GM19395 (cell line): ENCODE measurements around the gene ACSL5.
"Not testable (repeated sequence)": the region's sequence is repeated elsewhere in the genome, so short reads cannot be mapped to it uniquely, and the experiment has no call there.

Experiments used
- ATAC-seq: cut with Tn5 transposase; IDR thresholded peaks from one replicate; pipeline ENCODE4 v1.9.1; 2021; ENCODE audit warnings: mild to moderate bottlenecking, moderate library complexity; ENCODE audit not compliant: unreplicated experiment

The ACSL5 gene

GRCh38 chr10:112402917-112403316 lies 29.0 kb downstream of the ACSL5 start:
- ATAC-seq, result no peak

- no peak for ATAC-seq
Measured at GRCh38 chr10:112404617-112405016, 30.7 kb downstream of the ACSL5 start.

DNA sequence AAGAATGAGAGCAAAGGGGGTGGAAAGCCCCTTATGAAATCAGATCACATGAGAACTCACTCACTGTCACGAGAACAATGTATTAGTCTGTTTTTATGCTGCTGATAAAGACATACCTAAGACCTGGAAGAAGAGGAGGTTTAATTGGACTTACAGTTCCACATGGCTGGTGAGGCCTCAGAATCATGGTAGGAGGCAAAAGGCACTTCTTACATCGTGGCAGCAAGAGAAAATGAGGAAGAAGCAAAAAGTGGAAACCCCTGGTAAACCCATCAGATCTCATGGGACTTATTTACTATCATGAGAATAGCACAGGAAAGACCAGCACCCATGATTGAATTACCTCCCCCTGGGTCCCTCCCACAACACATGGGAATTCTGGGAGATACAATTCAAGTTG lies 32.9 kb downstream of the ACSL5 start:
- ATAC-seq, result not testable (repeated sequence)

DNA sequence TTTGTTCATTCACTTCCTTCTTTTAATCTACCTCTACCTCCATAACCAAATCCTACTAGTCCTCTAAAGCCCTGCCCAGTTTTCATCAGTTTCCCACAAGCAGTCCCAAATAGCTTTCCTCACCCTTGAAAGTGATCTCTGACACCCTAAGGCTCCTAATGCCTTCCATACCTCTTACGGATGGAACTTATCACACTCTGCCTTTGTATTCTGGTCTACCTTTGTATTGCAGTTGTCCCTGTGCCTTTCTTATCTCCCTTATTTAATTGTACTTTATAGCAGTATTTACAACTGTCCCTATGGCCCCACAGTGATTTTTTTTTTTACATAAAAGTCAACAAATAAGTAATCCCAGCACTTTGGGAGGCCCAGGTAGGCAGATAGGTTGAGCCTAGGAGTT lies 33.8 kb downstream of the ACSL5 start:
- ATAC-seq, result no peak

- ATAC-seq, result no peak
Measured at GRCh38 chr10:112409299-112409698, 35.4 kb downstream of the ACSL5 start.

DNA sequence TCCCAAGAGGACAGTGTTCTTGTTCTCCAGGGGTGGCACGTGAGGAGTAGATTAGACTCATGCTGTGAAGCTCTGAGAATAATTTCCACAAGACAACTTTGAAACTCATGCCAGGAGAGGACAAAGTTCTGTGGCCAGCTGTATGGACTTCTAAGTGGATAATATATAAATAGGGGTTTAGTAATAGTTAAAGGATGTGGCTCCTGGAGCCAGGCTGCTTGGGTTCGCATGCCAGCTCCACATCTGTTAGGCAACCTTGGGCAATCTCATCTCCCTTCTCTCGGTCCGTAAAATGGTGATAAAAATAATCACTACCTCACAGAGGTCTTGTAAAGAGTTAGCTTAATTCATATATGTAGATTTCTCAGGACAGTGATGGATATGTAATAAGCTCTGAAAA lies 35.8 kb downstream of the ACSL5 start:
- no peak for ATAC-seq

DNA sequence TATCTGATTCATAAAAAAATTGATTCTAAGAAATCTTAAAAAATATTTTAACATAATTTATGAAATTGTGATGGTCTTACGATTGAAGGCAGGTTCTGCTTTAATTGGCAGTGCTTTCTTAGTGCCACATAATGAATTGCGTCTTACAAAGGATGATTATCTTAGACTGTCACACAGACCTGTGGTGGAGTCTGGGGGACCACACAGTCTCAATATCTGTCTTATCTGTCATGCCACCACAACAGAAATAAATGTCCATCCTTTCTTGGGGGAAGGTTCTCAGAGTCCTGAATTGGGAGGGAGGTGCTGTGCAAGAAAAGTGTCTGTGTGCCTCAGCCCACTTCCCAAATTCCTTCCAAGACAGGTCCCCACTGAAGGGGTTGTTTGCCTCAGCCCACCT lies 38.8 kb downstream of the ACSL5 start:
- ATAC-seq, result no peak

GRCh38 chr10:112421731-112422130 lies 47.8 kb downstream of the ACSL5 start:
- ATAC-seq, result no peak

DNA sequence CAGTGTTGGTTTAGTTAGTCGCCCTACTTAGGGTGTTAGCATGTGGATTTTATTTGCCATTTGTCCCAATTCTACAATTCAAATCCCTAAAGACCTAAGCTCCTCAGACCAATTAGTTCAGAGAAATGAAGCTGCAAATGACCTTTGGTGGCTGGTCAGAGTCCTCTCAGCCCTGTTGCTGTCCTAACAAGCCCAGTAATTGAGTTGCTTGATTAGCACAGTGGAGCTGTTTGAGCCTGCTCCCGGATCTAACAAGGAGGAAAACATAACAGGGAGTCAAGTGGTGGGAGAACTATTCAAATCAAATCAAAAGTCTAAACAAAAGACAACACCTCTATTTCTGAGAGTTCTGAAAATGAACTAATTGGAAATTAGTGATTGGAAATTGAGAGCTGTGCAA lies 50.7 kb downstream of the ACSL5 start:
- ATAC-seq, result no peak

DNA sequence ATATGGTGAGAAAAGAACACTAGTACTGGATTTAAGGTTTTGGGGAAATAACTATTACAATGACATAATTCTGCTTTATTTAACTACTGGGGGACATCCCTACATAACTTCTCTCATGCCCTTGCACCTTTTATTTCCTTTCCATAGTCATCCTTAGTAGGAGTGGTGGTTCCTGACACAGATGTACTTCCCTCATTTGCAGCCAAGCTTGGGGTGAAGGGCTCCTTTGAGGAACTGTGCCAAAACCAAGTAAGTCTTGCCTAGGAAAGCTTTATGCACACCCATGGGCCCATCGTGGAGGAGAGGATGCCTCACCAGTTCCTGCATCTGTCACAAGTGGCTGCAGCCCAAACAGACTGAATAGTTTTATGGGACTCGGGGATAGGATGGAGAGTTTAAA lies 52.2 kb downstream of the ACSL5 start:
- ATAC-seq, result no peak

- no peak for ATAC-seq
Measured at GRCh38 chr10:112429147-112429546, 55.2 kb downstream of the ACSL5 start.

DNA sequence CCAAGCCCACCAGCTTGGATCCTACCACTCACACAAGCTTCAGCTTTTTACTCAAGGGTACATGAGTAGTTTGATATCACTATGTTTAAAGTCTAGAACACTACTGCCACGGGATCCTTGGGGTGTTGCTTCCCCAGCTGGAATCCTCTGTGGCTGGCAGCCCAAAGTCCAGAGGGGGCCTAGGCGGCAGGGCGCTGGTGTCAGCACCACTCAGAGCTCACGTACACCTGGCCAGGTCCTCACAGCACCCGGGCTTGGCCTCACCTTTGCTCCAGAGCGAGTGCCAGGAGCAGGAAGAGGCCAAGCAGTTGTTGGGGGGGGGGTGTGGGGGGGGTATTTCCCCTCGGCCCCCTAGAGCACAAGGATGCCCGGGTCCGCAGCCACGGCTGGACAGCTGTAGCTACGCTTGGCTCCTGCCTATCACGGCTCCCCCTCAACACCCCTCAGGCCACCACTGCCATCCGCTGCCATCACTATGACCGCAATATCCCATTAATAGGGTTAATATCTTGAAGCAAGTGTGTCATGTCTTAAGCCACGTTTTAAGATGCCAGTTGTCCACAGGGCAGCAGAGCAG lies 55.8 kb downstream of the ACSL5 start:
- no peak for ATAC-seq

- ATAC-seq, result no peak
Measured at GRCh38 chr10:112433136-112433535, 59.2 kb downstream of the ACSL5 start.

GRCh38 chr10:112434988-112435619 lies 61.2 kb downstream of the ACSL5 start:
- ATAC-seq, result no peak

DNA sequence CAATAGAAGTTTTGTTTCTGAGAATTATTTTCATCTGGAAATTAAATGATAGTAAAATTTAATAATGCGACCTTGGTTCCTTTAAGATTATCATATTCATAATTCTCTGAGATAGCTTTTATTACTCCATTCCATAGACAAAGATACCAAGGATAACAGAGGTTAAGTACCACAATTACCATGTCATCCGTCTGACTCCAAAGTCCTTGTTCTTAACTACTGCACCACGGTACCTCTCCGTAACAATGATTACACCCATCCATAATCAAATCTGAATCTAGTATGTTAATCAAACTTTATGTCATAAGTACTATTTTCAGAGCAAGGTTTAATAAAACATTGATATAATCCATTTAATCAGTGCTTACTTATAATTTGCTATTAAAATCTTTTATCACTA lies 64.4 kb downstream of the ACSL5 start:
- no peak for ATAC-seq

GRCh38 chr10:112441520-112441919 lies 67.6 kb downstream of the ACSL5 start:
- ATAC-seq, result no peak

- ATAC-seq, result no peak
Measured at GRCh38 chr10:112442063-112442462, 68.1 kb downstream of the ACSL5 start.

- peak; percentile 61 for ATAC-seq
Measured at GRCh38 chr10:112446055-112446854, 72.3 kb downstream of the ACSL5 start.

DNA sequence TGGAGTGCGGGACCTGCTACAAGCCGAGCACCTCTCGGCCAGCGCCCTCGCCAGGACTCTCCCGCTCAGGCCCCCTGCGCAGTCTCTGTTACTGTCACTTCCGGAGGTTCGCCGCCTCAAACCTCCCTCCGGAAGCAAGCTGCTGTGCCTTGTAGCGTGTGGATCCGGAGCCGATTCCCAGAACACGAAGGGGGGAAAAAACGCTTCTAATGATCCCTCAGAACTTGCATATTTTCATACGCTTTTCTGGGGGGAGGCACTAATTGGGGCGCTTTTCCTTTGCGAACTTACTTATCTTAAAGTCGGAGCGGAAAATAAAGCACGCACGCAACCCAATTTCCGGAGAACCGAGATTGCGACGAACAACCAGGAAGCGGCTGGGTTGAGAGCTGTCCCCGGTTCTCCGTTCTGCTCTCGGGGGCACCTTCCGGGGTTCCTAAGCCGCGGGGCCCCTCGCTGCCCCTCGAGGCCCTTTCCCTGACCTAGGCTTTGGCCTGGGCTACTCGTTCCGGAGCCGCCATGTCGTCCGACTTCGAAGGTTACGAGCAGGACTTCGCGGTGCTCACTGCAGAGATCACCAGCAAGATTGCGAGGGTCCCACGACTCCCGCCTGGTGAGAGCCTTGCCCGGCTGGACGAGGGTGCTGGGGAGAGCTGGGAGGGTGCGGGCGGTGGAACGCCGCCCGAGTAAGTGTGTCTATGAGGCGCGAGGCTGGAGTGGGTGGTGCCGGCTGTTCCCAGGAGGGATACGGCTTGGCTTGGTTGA lies 73.1 kb downstream of the ACSL5 start, which contains the start of the genes VTI1A and ZDHHC6:
Gene VTI1A (plus strand): TSS at position 361 of the 765 bp plus-strand sequence. CDS start 159 bp downstream, at position 520.
Gene ZDHHC6 (minus strand): TSS at position 60 of the 765 bp plus-strand sequence. CDS start 1,478 bp downstream, outside the sequence.
- ATAC-seq, result peak; percentile 92

DNA sequence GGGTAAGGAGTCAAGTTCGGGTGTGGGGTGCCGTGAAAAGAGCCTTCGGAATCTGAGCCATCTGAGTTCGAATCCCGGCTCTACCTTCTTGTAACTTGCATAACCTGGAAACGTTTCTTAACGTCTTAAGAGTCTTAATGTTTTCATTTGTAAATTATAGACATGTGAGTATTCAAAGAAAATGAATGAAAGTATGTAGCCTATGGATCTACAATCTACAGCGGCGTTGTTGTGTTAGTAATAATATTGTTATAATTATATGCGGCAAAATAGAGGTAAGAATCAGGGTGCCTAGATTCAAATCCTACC lies 73.7 kb downstream of the ACSL5 start:
- ATAC-seq, result no peak

GRCh38 chr10:112448888-112449287 lies 75.0 kb downstream of the ACSL5 start:
- no peak for ATAC-seq
